HG03558 (cell line): ENCODE data around the gene SLC25A45.
A peak's percentile ranks its signal among the peaks of the same experiment; 100 is the strongest.

Source experiments
- ATAC-seq: cut with Tn5 transposase; IDR thresholded peaks from one replicate; pipeline ENCODE4 v1.9.1; 2021; ENCODE audit warnings: moderate number of reproducible peaks; ENCODE audit not compliant: unreplicated experiment; ENCODE audit errors: extremely low read depth

Gene SLC25A45

GRCh38 chr11:65382033-65382803 is at the start of gene SLC25A45:
SLC25A45 (minus strand) TSS chr11:65382646; CDS start chr11:65381951, 695 bp downstream.
- ATAC-seq, result peak; percentile 33

DNA sequence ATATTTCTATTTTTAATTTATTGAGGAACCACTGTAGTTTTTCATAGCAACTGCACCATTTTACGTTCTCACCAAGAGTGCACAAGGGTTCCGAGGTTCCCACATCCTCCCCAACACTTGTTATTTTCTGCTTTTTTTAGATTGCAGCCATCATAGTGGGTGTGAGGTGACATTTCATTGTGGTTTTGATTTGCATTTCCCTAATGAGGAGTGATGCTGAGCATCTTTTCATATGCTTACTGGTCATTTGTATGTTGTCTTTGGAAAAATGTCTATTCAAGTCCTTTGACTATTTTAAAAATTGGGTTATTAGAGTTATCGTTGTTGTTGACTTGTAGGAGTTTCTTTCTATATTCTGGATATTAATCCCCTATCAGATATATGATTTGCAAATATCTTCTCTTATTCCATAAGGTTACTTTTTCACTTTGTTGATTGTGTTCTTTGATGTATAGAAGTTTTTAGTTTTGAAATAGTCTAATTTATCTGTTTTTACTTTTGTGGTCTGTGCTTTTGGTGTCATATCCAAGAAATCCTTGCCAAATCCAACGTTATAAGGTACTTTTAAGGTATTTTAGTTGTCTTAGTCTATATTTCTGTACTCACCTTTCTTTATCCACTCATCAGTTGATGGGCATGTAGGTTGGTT is 49.1 kb upstream of the SLC25A45 start:
- no peak for ATAC-seq

GRCh38 chr11:65430406-65431217 is 48.2 kb upstream of the SLC25A45 start:
- ATAC-seq, result no peak

GRCh38 chr11:65429724-65430405 is 47.4 kb upstream of the SLC25A45 start:
- no peak for ATAC-seq

GRCh38 chr11:65429068-65429681 is 46.7 kb upstream of the SLC25A45 start:
- no peak for ATAC-seq

DNA sequence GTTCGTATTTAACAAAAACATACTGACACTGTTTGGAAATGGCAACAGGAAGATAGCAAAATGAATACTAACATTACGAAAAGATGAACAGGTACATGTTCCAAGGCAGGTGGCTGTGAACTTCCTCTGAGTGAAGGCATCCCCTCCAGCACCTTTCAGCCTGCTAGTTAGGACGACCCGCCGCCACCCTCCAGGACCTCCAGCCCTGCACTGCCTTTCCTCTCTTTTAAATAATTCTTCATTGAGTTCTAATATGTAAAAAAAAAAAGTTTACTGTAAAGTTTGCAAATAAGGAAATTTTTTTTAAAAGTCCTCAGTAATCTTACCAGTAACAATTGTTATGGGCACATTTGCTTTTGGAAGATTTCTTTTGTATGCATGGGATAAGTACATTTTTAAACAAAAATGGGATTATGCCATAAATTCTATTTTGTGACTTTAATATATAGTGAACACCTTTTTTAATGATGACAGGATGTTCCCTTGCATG is 46.2 kb upstream of the SLC25A45 start:
- no peak for ATAC-seq

DNA sequence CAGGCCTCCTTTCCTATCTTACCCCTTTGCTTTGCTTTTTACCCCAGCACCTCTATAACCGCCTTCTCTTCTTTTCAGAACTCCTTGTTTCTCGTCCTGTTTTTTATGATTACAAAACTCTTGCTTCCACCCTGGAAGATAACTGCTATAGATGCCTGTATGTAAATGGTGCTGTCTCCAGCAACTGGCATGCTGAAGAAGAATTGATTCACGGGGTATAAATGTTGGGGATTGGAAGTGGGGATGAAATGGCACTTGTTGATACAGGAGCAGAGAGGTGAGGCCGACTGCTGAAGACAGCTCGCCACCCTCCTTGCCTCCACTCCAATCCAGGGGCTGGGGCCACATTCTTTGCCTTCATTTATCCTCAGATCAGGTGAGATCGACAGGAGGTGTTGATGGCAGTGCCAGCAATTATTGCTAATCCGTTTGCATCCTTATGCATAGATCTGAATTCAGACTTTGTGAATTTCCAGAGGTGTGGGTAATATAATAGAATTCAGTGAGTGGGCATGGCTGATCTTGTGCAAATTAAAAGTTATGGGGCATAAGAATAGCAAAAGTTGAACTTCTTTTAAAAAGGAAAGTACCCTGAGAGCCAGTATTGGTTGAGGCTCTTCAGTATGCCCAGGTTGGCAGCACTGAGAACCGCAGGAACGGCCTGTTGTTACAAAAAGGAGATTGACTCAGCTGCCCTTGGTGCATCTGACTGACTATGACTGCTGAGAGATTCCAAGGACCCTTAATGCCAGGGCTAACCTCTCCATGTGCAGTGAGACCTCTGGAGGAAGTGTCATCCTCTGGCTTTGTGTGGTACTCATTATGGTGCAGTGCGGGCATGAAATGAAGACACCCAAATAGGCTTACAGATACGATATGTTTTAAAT is 45.5 kb upstream of the SLC25A45 start:
- no peak for ATAC-seq

- ATAC-seq, result no peak
These were observed 44.6 kb upstream of the SLC25A45 start for GRCh38 chr11:65426839-65427690.

GRCh38 chr11:65425971-65426838 is 43.8 kb upstream of the SLC25A45 start:
- ATAC-seq, result no peak

DNA sequence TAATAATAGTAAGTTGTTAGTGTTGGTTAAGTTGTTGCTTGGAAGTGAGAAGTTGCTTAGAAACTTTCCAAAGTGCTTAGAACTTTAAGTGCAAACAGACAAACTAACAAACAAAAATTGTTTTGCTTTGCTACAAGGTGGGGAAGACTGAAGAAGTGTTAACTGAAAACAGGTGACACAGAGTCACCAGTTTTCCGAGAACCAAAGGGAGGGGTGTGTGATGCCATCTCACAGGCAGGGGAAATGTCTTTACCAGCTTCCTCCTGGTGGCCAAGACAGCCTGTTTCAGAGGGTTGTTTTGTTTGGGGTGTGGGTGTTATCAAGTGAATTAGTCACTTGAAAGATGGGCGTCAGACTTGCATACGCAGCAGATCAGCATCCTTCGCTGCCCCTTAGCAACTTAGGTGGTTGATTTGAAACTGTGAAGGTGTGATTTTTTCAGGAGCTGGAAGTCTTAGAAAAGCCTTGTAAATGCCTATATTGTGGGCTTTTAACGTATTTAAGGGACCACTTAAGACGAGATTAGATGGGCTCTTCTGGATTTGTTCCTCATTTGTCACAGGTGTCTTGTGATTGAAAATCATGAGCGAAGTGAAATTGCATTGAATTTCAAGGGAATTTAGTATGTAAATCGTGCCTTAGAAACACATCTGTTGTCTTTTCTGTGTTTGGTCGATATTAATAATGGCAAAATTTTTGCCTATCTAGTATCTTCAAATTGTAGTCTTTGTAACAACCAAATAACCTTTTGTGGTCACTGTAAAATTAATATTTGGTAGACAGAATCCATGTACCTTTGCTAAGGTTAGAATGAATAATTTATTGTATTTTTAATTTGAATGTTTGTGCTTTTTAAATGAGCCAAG is 42.9 kb upstream of the SLC25A45 start:
- no peak for ATAC-seq

- no peak for ATAC-seq
These were observed 42.0 kb upstream of the SLC25A45 start for GRCh38 chr11:65424205-65425104.

- no peak for ATAC-seq
These were observed 41.2 kb upstream of the SLC25A45 start for GRCh38 chr11:65423516-65424204.

DNA sequence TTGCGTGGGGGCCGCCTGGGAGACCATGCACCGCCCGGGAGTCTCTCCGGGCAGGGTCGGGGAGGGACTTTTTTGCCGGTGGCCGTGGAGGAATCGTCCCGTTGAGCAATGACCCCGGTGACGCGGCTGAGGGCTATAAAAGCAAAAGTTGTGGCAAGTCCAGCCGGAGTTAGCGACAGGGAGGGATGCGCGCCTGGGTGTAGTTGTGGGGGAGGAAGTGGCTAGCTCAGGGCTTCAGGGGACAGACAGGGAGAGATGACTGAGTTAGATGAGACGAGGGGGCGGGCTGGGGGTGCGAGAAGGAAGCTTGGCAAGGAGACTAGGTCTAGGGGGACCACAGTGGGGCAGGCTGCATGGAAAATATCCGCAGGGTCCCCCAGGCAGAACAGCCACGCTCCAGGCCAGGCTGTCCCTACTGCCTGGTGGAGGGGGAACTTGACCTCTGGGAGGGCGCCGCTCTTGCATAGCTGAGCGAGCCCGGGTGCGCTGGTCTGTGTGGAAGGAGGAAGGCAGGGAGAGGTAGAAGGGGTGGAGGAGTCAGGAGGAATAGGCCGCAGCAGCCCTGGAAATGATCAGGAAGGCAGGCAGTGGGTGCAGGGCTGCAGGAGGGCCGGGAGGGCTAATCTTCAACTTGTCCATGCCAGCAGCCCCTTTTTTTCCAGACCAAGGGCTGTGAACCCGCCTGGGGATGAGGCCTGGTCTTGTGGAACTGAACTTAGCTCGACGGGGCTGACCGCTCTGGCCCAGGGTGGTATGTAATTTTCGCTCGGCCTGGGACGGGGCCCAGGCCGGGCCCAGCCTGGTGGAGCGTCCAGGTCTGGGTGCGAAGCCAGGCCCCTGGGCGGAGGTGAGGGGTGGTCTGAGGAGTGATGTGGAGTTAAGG is 40.4 kb upstream of the SLC25A45 start, which contains the start of gene NEAT1:
NEAT1 (plus strand) TSS at position 166 of the 883 bp plus-strand sequence.
- no peak for ATAC-seq
